ENCODE data around the gene SF3A2.

SF3A2 gene

DNA sequence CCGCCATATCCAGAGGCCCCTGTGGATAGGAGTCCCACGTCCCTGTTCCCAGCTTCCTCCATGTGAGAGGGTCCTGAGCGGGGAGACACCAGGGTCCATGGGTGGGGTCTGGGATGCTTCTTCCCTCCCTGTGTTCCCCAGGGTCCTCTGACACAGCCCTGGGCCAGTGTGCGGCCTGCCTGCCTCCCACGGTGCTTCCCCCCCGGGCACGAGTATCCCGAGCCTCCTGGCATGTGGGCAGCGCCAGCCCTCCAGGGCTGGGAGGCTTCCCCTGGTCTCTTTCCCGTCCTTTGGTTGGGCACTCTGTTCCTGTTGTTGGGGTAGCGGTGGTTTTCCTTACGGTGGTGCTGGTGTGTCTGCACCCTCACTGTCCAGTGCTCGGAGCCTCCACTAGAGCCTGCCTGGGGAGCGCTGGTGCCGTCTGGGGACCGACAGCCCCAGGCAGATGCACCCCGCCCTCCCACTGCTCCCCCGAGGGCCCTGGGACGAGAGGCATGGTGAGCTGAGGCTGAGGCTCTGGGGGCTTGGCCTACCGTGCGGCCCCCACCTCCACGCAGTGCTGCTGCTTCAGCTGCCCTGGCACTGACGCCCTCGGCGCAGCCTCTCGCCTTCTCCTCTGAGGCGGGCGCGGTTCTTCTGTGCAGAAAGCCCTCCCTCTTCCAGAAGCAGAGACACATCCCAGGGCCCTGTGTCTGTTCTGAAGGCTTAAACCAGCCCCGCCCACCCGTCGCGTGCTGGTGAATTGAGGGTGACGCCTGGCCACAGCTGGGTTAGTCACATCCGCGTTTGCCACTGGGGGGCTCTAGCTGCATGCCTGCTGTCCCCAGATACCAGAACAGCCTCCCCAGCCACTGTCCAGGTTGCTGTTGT is 28.4 kb upstream of the SF3A2 start:
- no peak for DNase-seq (ENCODE audit: low read depth)

DNA sequence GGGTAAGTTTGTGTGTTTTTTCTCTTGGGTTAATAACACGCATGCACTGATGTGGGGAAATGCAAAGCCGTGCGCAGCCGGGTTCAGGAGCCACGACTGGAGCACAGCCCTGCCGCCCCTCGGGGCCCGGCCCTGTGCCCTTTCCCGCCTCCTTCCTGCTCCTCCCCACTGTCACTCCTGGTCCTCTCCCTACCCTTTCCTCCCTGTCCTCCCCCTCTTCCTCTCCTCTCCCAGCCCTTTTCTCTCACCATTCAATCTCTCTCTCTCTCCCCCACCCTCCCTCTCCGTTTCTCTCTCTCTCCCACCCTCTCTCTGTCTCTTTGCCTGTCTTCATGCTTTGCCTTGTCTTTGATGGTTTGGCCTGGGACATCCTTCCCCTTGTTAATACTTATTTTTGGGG is 27.6 kb upstream of the SF3A2 start:
- no peak for DNase-seq (ENCODE audit: low read depth)

DNA sequence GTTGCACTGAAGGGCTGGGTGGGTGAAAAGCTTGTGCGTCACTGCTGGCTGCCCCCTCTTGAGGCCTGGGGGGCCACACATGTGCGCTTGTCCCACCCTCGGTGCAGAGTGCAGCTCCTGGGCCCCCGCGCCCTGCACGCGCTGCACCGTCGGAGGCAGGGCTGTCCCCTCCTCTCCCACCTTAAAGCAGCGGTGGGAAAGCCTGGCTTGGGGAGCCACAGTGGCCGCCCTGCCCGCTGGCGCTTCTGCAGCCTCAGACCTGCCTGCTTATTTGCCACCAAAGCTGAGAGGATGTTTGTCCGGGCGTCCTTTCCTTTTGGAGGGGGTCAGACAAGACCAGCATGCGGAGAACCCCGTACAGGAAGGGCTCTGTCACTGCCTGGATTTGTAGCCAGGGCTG is 27.2 kb upstream of the SF3A2 start:
- DNase-seq (ENCODE audit: low read depth), result no peak

DNA sequence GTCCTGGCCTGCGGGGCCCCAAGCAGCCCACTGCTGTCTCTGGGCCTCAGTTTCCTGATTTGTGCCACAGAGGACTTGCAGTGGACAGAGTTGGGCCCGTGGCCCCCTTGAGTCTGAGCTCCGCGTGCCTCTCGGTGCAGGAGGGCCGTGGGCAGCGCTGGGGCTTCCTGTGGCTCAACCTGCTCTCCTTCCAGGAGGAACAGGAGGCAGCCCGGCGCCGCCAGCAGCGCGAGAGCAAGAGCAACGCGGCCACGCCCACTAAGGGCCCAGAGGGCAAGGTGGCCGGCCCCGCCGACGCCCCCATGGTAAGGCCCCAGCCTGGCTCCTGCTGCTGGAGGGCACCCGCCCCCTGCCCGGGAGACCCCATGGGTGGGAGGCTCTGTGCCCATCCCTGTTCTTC is 26.4 kb upstream of the SF3A2 start:
- no peak for DNase-seq (ENCODE audit: low read depth)

DNA sequence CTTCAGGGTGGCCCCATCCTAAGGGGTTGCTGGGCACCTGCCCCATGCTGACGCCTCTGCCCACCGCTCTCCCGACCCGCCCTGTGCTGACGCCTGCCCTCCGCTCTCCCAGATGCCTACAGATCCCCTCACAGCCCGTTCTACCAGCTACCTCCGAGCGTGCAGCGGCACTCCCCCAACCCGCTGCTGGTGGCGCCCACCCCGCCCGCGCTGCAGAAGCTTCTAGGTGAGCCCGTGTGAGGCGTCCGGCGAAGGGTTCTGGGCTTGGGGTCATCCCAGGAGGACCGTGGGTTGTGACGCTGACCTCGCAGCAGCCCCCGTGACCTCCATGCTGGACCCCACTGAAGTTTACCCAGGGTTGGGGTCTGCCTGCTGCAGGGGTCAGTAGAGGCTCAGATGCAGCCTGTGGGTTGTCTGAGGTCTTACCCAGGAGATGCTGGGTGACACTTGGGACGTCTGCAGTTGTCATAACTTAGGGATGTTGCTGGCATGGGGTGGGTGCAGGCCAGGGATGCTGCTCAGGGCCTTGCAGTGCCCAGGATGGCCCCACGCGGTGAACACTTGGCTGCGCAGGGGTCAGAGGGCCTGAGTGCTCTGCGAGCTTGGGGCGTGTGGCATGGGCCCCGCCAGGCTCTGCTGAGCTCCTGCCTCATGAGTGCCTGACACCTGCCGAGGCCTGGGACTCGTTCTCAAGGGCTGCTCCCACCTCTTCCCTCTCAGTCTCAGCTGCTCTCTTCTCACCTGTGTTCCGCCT is 25.5 kb upstream of the SF3A2 start:
- no peak for DNase-seq (ENCODE audit: low read depth)

DNA sequence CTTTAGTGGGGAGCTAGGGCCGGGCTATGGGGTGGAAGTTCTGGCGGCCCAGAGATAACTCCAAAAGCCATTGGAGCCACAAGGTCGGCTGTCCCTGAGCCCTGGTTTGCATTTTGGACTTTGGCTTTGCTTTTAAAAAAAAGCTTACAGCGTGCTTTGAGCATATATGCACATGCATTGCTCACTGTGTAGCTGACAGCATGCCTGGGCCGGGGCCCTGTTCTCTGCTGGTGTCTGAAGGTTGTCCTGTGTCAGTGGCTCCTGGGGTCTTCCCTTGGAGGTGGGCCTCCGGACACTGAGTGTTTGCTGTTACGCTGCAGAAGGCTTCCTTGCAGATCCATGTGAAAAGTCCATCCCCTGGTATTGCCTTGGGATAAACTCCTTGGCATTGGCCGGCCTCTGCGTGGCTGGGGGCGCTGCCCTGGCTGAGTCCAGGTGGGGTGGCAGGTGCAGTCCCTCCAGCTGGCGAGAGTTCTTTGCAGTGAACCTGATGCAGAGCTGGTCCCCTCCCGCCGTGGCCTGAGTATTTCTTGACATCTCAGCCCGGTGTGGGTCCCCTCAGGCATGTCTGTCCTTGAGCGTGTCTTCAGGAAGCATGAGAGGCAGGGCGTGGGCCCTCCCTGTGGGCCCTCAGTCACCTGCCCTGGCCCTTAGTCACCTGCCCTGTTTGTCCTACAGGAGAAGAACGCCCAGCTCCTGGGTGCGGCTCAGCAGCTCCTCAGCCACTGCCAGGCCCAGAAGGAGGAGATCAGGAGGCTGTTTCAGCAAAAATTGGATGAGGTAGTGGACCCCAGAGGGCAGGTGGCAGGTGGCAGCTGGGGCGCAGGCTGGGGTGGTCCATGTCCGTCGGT is 23.5 kb upstream of the SF3A2 start:
- DNase-seq (ENCODE audit: low read depth), result no peak

DNA sequence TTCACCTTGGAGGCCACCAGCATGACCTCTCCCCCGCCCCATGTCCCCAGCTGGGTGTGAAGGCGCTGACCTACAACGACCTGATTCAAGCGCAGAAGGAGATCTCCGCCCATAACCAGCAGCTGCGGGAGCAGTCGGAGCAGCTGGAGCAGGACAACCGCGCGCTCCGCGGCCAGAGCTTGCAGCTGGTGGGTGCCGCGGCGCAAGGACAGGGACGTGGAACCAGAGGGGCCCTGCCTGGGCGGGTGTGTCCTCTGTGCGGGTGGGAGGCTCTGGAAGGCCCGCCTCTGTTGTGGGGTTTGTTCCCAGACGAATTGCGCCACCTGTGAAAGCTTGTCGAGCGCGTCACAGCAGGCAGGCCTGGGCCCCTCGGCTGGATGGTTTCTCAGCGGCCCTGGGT is 22.8 kb upstream of the SF3A2 start:
- no peak for DNase-seq (ENCODE audit: low read depth)

DNA sequence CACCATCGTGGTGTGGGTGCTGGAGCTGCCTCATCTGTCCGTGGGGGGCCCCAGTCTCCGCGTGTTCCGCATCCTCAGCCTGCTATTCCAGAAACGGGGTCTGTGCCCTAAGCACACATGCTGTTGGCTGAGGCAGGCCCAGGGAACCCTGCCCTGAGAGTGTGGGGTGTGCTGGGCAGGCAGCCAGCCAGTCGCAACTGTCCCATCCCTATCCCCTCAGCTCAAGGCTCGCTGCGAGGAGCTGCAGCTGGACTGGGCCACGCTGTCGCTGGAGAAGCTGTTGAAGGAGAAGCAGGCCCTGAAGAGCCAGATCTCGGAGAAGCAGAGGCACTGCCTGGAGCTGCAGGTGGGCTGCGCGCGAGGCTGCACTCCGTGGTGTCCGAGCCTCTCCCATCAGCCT is 22.4 kb upstream of the SF3A2 start:
- no peak for DNase-seq (ENCODE audit: low read depth)

DNA sequence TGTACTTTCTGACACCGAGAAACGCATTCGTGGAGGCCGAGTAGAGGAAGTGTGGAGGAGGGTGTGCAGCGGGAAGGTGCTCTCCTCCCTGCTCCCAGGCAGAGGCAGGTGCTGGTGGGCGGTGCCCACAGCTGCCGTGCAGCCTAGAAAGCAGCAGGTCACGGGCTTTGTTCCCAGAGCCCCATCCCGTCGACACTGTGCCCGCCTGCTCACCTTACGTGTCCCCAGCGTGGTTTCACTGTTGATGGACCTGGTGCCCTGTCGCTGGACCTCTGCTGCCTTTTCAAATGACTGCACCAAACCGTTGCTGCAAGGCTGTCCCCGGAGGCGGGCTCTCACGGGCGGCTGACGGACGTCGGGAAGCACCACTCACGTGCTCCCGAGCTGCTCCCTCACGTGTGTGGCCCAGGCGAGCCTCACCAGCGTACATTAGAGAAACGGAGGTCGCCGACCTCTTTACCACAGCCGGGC is 21.3 kb upstream of the SF3A2 start:
- no peak for DNase-seq (ENCODE audit: low read depth)

DNA sequence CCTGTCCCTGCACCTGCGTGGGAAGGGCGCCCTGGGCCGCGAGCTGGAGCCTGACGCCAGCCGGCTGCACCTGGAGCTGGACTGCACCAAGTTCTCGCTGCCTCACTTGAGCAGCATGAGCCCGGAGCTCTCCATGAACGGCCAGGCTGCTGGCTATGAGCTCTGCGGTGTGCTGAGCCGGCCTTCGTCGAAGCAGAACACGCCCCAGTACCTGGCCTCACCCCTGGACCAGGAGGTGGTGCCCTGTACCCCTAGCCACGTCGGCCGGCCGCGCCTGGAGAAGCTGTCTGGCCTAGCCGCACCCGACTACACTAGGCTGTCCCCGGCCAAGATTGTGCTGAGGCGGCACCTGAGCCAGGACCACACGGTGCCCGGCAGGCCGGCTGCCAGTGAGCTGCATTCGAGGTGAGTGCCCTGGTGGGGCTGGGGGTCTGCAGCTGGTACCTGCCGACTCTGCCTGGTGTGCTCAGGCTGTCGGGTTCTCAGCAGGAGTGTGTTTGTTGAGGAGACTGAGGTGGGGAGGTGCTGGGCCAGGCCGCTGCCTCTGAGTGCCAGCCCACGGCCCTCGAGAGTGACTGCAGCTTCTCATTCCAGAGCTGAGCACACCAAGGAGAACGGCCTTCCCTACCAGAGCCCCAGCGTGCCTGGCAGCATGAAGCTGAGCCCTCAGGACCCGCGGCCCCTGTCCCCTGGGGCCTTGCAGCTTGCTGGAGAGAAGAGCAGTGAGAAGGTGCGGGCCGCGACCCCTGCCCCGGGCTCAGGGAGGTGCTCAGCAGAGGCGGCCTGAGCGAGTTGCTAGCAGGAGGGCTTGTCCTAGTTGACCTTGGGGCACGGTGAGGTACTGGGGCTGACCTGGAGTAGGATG is 20.0 kb upstream of the SF3A2 start:
- no peak for DNase-seq (ENCODE audit: low read depth)

DNA sequence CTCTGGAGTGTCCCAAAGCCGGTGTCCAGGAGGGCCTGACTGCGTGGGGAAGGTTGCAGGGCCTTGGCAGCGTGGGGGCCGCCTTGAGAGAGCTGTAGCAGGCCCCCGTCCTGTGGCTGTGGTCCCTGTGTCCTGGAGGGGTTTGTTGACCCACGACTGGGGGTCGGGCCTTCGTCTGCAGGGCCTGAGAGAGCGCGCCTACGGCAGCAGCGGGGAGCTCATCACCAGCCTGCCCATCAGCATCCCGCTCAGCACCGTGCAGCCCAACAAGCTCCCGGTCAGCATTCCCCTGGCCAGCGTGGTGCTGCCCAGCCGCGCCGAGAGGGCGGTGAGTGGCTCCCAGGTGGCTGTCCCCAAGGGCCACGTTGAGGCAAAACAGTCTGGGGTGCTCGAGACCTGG is 19.0 kb upstream of the SF3A2 start:
- DNase-seq (ENCODE audit: low read depth), result no peak

DNA sequence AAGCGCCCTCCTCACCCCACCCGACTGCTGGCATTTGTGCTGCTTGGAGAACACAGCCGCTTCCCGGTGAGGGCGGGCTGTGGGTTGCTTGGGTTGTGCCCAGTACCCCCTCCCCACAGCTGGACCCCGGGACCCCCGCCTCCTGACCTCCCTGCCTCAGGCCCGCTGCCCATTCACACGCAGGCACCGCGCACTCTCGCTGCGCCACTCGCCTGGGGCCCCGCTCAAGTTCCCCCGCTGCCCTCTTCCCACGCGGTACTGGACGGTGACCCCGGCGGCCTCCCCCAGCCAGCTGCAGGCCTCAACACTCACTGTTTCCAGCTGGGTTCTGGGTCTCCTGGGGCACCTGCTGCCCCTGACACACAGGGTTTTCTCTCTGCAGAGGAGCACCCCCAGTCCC is 16.9 kb upstream of the SF3A2 start:
- DNase-seq (ENCODE audit: low read depth), result no peak

DNA sequence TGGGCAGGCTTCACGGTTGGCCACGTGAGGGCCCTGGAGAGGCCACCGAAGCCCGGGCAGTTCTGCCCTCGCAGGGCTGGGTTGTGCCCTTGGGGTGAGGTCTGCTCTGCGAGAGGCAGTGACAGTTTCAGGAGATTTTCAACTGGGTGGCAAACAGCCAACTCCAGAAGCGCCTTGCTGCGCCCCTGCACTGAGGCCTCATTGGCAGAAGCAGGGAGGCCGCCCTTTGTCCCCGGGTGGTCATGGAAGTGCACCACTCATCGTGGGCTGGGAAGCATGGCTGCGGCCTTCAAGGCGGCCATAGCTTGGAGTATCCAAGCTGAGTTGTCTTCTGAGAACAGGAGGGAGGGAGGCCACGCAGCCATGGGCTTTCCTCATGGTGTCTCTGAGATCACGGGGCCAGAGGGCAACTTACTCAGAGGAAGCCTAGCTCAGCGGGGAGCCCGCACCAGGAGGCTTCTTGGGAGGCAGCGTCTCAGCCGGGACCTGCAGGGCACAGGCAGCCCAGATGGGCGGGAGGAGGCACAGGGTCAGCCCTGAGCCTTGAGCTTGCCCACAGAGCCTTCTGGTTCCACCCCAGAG is 15.3 kb upstream of the SF3A2 start:
- DNase-seq (ENCODE audit: low read depth), result no peak

DNA sequence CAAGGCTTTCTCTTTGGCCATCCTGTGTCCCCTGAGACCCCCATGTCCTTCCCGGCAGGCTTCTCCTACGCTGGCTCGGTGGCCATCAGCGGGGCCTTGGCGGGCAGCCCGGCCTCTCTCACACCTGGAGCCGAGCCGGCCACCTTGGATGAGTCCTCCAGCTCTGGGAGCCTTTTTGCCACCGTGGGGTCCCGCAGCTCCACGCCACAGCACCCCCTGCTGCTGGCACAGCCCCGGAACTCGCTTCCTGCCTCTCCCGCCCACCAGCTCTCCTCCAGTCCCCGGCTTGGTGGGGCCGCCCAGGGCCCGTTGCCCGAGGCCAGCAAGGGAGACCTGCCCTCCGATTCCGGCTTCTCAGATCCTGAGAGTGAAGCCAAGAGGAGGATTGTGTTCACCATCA is 14.7 kb upstream of the SF3A2 start:
- no peak for DNase-seq (ENCODE audit: low read depth)

DNA sequence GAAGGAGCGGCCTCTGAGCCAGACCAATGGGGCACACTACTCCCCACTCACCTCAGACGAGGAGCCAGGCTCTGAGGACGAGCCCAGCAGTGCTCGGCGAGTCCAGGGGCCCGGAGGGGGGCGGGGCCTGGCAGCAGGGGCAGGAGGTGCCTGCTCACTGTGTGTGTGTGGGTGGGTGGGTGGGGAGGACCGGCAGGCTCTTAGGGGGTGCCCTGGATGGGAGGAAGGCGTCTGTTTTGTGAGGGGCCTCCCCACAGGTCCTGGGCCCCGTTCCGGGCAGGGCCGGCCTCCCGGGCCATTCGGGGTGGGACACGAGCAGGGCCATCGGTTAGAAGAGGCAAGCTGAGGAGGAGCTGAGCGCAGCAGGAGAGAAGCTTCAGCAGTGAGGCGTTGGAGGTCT is 13.2 kb upstream of the SF3A2 start:
- no peak for DNase-seq (ENCODE audit: low read depth)

DNA sequence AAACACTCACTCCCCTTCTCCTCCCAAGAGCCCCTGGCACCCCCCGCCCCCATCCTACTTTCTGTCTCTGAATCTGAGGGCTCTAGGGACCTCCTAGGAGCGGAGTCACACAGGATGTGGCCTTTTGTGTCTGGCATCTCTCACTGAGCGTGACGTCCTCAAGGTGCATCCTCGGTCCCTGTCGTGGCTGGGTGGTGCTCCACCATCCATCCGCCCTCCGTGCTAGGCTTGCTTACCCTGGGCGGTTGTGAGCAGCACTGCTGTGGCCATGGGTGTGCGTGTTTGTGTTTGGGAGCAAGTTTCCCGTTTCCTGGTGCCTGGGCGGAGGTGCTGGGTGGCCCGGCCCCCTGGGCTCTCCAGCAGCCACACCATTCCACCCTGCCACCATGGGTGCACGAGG is 12.7 kb upstream of the SF3A2 start:
- DNase-seq (ENCODE audit: low read depth), result no peak

DNA sequence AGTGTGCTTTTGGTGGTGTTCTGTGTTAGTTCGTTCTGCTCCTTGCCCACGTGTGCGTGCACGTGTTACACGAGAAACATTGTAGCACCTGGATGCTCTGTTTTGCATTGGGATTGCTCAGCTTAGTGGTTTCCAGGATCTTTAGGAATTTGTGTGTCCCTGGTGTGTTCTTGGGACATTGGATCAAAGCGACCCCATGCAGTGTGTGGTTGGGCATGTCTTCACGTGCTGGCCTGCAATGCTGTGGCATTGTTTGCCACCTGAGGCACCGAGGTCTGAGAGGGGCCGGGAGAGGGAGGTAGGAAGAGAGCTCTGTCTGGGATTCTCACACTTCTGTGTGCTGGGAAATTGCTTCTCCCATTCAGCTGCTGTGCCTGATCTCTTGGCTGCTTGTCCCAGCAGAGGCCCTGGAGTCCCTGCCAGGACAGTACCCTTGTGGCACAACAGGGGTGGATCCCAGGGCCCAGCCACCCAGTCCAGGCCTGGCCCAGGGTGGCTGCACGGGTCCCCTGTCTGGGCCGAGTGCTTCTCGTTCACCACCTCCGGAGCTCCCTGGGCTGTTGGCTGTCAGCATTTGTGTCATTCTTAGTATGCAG is 11.8 kb upstream of the SF3A2 start:
- DNase-seq (ENCODE audit: low read depth), result no peak

DNA sequence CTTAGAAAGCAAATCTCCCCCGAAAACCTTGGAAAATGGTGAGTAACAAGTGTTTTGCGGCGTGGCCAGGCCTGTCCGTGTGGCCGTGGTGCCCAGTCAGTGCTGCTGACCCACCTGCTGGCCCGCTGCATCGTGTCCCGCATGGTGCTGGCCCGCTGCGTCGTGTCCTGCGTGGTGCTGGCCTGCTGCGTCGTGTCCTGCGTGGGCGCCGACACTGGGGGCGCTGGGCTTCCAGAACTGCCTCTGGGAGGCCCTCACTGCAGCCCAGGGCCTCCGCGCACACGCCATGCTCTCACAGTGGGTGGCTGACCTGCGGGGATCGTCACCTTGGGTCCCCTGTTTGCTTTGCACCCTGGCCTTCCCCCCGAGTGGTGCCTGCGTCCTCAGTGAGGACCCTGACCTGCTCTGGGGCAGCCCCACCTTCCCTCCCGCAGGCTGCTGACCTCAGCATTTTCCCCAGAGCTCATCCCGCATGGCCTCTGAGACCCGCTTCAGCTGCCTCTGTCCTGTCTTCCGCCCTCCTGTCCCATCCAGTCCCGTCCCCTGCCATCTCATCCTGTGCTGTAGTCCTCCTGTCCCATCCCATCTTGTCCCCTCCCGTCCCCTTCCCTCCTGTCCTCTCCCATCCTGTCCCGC is 11.1 kb upstream of the SF3A2 start:
- DNase-seq (ENCODE audit: low read depth), result no peak

DNA sequence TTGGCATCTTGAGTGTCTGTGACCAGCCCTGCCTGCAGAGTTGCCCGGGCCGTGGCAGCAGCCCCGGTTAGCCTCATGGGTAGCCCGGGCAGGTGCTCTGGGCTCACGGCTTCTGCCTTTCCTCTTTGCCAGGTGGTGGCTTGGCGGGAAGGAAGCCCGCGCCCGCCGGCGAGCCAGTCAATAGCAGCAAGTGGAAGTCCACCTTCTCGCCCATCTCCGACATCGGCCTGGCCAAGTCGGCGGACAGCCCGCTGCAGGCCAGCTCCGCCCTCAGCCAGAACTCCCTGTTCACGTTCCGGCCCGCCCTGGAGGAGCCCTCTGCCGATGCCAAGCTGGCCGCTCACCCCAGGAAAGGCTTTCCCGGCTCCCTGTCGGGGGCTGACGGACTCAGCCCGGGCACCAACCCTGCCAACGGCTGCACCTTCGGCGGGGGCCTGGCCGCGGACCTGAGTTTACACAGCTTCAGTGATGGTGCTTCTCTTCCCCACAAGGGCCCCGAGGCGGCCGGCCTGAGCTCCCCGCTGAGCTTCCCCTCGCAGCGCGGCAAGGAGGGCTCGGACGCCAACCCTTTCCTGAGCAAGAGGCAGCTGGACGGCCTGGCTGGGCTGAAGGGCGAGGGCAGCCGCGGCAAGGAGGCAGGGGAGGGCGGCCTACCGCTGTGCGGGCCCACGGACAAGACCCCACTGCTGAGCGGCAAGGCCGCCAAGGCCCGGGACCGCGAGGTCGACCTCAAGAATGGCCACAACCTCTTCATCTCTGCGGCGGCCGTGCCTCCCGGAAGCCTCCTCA is 10.4 kb upstream of the SF3A2 start:
- no peak for DNase-seq (ENCODE audit: low read depth)

Measured in activated T-cell treated with anti-CD3 and anti-CD28 coated beads for 48 hours (primary cell).